Cerebellar cortex (tissue), 1 donor: ENCODE data around the gene SERPINE2.
A peak's percentile ranks its signal among the peaks of the same experiment; 100 is the strongest.
"Not testable (repeated sequence)": the region's sequence is repeated elsewhere in the genome, so short reads cannot be mapped to it uniquely, and the experiment has no call there.

Experiments used
- DNase-seq: peaks from one replicate; pipeline ENCODE4 v3.0.0-alpha.2; 2015; ENCODE audit warnings: low spot score

Gene SERPINE2

GRCh38 chr2:224014336-224014735, 24.8 kb downstream of the SERPINE2 start:
- no peak for DNase-seq

- DNase-seq: no peak
These were observed 27.2 kb downstream of the SERPINE2 start for GRCh38 chr2:224011837-224012236.

- DNase-seq: no peak
These were observed 29.3 kb downstream of the SERPINE2 start for GRCh38 chr2:224009605-224010315.

GRCh38 chr2:224008702-224009261, 30.3 kb downstream of the SERPINE2 start:
- no peak for DNase-seq

GRCh38 chr2:224004105-224004695, 34.9 kb downstream of the SERPINE2 start:
- DNase-seq: peak; percentile 77

- not testable (repeated sequence) for DNase-seq
These were observed 38.4 kb downstream of the SERPINE2 start for GRCh38 chr2:224000662-224001061.

- no peak for DNase-seq
These were observed 39.2 kb downstream of the SERPINE2 start for GRCh38 chr2:223999862-224000261.

GRCh38 chr2:223998948-223999347, 40.1 kb downstream of the SERPINE2 start:
- DNase-seq: no peak

- no peak for DNase-seq
These were observed 41.1 kb downstream of the SERPINE2 start for GRCh38 chr2:223997938-223998337.

- no peak for DNase-seq
These were observed 42.7 kb downstream of the SERPINE2 start for GRCh38 chr2:223996391-223996790.

- no peak for DNase-seq
These were observed 43.5 kb downstream of the SERPINE2 start for GRCh38 chr2:223995569-223995968.

GRCh38 chr2:223994562-223995162, 44.4 kb downstream of the SERPINE2 start:
- DNase-seq: no peak

GRCh38 chr2:223993634-223994232, 45.4 kb downstream of the SERPINE2 start:
- peak; percentile 66 for DNase-seq

- DNase-seq: no peak
These were observed 47.5 kb downstream of the SERPINE2 start for GRCh38 chr2:223991611-223992010.

GRCh38 chr2:223989856-223990232, 49.2 kb downstream of the SERPINE2 start:
- no peak for DNase-seq

GRCh38 chr2:223989206-223989855, 49.8 kb downstream of the SERPINE2 start:
- no peak for DNase-seq

- DNase-seq: no peak
These were observed 57.8 kb downstream of the SERPINE2 start for GRCh38 chr2:223981241-223981640.

GRCh38 chr2:223980803-223981202, 58.3 kb downstream of the SERPINE2 start:
- DNase-seq: no peak

GRCh38 chr2:223980397-223980735, 58.7 kb downstream of the SERPINE2 start:
- DNase-seq: no peak

GRCh38 chr2:223979730-223980396, 59.2 kb downstream of the SERPINE2 start:
- no peak for DNase-seq

GRCh38 chr2:223978451-223978850, 60.6 kb downstream of the SERPINE2 start:
- DNase-seq: no peak
